Measurements from ENCODE around the gene MME. TPM values are rescaled to one million over a fixed set of nuclear protein-coding genes. Genes with fewer than 3 reads are reported as not detected.

MME gene
- total RNA-seq, 2 experiments from 2014 or later = 0.69 to 1.8 TPM

- no peaks in the 10 kb centered on the region for H3K9me3 Mint-ChIP-seq
- Histone ChIP-seq H3K4me1 (ENCODE audit: insufficient read depth, low read length) (no peaks in the 10 kb centered on the region), H3K27me3 (ENCODE audit: control insufficient read depth in 1 of 2, insufficient read depth in 2 of 2, low read length in 2 of 2) (no peaks in the 10 kb centered on the region), H3K9me3 (ENCODE audit: control insufficient read depth in 1 of 2, insufficient read depth in 1 of 2, low read length in 2 of 2) (no peaks in the 10 kb centered on the region), H3K36me3 (ENCODE audit: insufficient read depth, low read length) (no peaks in the 10 kb centered on the region), H3K27ac (ENCODE audit: low read depth in 1 of 2, low read length in 2 of 2) (no peak overlapping the region), H3K4me3 (ENCODE audit: low read length) (no peak overlapping the region)
- CTCF ChIA-PET = no interaction called here
- TF ChIP-seq CTCF (IDR thresholded peaks at IDR 0.05) = no peak
- no peak overlapping the region for H3K27ac Mint-ChIP-seq
- no peaks in the 10 kb centered on the region for H3K36me3 Mint-ChIP-seq (ENCODE audit: low read depth)
- H3K4me1 Mint-ChIP-seq (ENCODE audit: low read depth) = no peaks in the 10 kb centered on the region
- ATAC-seq (ENCODE audit: poor library complexity) (no peak), DNase-seq (no peak)
- intact Hi-C loops (cut with DNase I, micrococcal nuclease) = no loop called here
- H3K27me3 Mint-ChIP-seq = no peaks in the 10 kb centered on the region
- no peak overlapping the region for H3K4me3 Mint-ChIP-seq
- POLR2A ChIA-PET = no interaction called here
Measured at GRCh38 chr3:155034786-155035185, 45.3 kb upstream of the MME start.

GRCh38 chr3:155035553-155035952, 44.6 kb upstream of the MME start:
- ChIA-PET CTCF (no interaction called here), POLR2A (no interaction called here)
- ATAC-seq (ENCODE audit: poor library complexity) (no peak), DNase-seq (no peak)
- Mint-ChIP-seq H3K36me3 (ENCODE audit: low read depth) (no peaks in the 10 kb centered on the region), H3K9me3 (no peaks in the 10 kb centered on the region), H3K27ac (no peak overlapping the region), H3K27me3 (no peaks in the 10 kb centered on the region), H3K4me3 (no peak overlapping the region), H3K4me1 (ENCODE audit: low read depth) (no peaks in the 10 kb centered on the region)
- TF ChIP-seq CTCF (IDR thresholded peaks at IDR 0.05) = no peak
- H3K4me3 ChIP-seq (ENCODE audit: low read length) = no peak overlapping the region
- H3K36me3 ChIP-seq (ENCODE audit: insufficient read depth, low read length) = no peaks in the 10 kb centered on the region
- no peak overlapping the region for H3K27ac ChIP-seq (ENCODE audit: low read depth in 1 of 2, low read length in 2 of 2)
- intact Hi-C loops (cut with DNase I, micrococcal nuclease) = no loop called here
- H3K9me3 ChIP-seq (ENCODE audit: control insufficient read depth in 1 of 2, insufficient read depth in 1 of 2, low read length in 2 of 2) = no peaks in the 10 kb centered on the region
- H3K27me3 ChIP-seq (ENCODE audit: control insufficient read depth in 1 of 2, insufficient read depth in 2 of 2, low read length in 2 of 2) = no peaks in the 10 kb centered on the region
- H3K4me1 ChIP-seq (ENCODE audit: insufficient read depth, low read length) = no peaks in the 10 kb centered on the region

- Mint-ChIP-seq H3K36me3 (ENCODE audit: low read depth) (no peaks in the 10 kb centered on the region), H3K9me3 (no peaks in the 10 kb centered on the region), H3K27me3 (no peaks in the 10 kb centered on the region), H3K4me3 (no peak overlapping the region), H3K4me1 (ENCODE audit: low read depth) (no peaks in the 10 kb centered on the region), H3K27ac (no peak overlapping the region)
- Histone ChIP-seq H3K9me3 (ENCODE audit: control insufficient read depth in 1 of 2, insufficient read depth in 1 of 2, low read length in 2 of 2) (no peaks in the 10 kb centered on the region), H3K4me3 (ENCODE audit: low read length) (no peak overlapping the region), H3K4me1 (ENCODE audit: insufficient read depth, low read length) (no peaks in the 10 kb centered on the region), H3K36me3 (ENCODE audit: insufficient read depth, low read length) (no peaks in the 10 kb centered on the region), H3K27ac (ENCODE audit: low read depth in 1 of 2, low read length in 2 of 2) (no peak overlapping the region), H3K27me3 (ENCODE audit: control insufficient read depth in 1 of 2, insufficient read depth in 2 of 2, low read length in 2 of 2) (no peaks in the 10 kb centered on the region)
- ChIA-PET POLR2A (no interaction called here), CTCF (interaction anchor here (1.4 kb wide), 1 partner anchor 9 kb away, joined by 3 read pairs; no protein-coding TSS in a partner anchor)
- no peak for DNase-seq
- intact Hi-C loops (cut with DNase I, micrococcal nuclease) = no loop called here
- ATAC-seq (ENCODE audit: poor library complexity) = no peak
- TF ChIP-seq CTCF (IDR thresholded peaks at IDR 0.05) = no peak
Measured at GRCh38 chr3:155037508-155038202, 42.5 kb upstream of the MME start.
